Muscle layer of duodenum (tissue), 2 donors: ENCODE measurements around the gene SLC1A7.

Source experiments
- H3K27ac ChIP-seq: one replicate; pipeline ENCODE4 v1.7.0; 2013; ENCODE audit warnings: mild to moderate bottlenecking, low read length
- H3K27me3 ChIP-seq: one replicate; pipeline ENCODE4 v1.7.0; 2013; ENCODE audit warnings: low read depth, mild to moderate bottlenecking, control low read depth, low read length
- H3K36me3 ChIP-seq, 2 donors: one replicate each; pipeline ENCODE4 v1.7.0; 2013; ENCODE audit warnings: low read length in 2 of 2, control low read depth in 1 of 2, mild to moderate bottlenecking in 1 of 2; ENCODE audit not compliant: insufficient read depth in 2 of 2, control insufficient read depth in 1 of 2
- H3K4me1 ChIP-seq, 2 donors: one replicate each; pipeline ENCODE4 v1.7.0; 2013; ENCODE audit warnings: low read length in 2 of 2, mild to moderate bottlenecking in 2 of 2, control low read depth in 1 of 2, moderate library complexity in 1 of 2; ENCODE audit not compliant: insufficient read depth in 2 of 2, control insufficient read depth in 1 of 2
- H3K4me3 ChIP-seq, 2 donors: one replicate each; pipeline ENCODE4 v1.7.0; 2013; ENCODE audit warnings: low read length in 2 of 2, low read depth in 1 of 2, mild to moderate bottlenecking in 1 of 2
- H3K9me3 ChIP-seq, 2 donors: one replicate each; pipeline ENCODE4 v1.7.0; 2013; ENCODE audit warnings: low read length in 2 of 2, control low read depth in 1 of 2, mild to moderate bottlenecking in 1 of 2; ENCODE audit not compliant: control insufficient read depth in 1 of 2
- donor health status: healthy.

SLC1A7 gene

GRCh38 chr1:53180226-53180625 lies 37.8 kb upstream of the SLC1A7 start:
- Histone ChIP-seq H3K27me3 (no peaks in the 10 kb centered on the region), H3K4me1 (peaks cover 9 to 24% of the 10 kb centered on the region in 2 donors), H3K4me3 (no peak overlapping the region), H3K9me3 (no peaks in the 10 kb centered on the region), H3K27ac (no peak overlapping the region), H3K36me3 (no peaks in the 10 kb centered on the region)

- no peak overlapping the region for H3K27ac ChIP-seq
- H3K9me3 ChIP-seq: no peaks in the 10 kb centered on the region
These were observed 34.2 kb upstream of the SLC1A7 start for GRCh38 chr1:53176452-53177208.

DNA sequence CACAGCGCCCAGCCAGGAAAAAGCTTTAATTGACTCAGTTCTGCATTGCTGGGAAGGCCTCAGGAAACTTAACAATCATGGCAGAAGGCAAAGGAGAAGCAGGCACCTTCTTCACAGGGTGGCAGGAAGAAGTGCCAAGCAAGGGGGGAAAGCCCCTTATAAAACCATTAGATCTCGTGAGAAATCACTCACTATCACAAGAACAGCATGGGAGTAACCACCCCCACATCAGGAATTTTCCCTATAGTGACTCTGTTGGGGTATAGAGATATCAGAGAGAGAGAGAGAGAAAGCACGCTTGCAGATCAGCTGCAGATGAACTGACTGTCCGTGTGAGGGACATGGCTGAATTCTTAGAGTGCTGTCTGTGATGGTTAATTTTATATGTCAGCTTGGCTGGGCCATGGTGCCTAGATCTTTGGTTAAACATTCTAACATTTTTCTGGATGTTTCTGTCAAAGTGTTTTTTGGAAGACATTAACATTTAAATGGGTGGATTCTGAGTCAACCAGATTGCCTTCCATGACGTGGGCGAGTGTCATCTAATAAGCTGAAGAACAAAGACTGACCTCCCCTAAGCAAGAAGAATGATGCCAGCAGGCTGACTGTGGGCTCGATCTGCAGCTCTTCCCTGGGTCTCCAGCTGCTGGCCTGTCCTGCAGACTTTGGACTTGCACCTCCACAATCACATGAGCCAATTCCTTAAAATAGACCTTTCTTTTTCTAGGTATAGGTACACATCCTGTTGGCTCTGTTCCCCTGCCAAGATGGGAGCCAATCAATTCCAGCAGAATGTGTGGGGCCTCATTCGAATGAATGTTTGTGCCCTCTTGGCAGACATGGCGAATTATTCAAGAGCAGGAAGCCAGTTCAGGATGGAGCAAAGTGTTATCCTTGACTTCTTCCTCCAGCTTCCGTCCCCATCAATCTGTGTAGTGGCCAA lies 32.8 kb upstream of the SLC1A7 start:
- Histone ChIP-seq H3K27me3 (no peaks in the 10 kb centered on the region), H3K9me3 (no peaks in the 10 kb centered on the region), H3K27ac (no peak overlapping the region), H3K4me3 (no peak overlapping the region), H3K36me3 (no peaks in the 10 kb centered on the region), H3K4me1 (peaks cover 5 to 22% of the 10 kb centered on the region in 2 donors)

More at GRCh38 chr1:53176452-53177208, 34.2 kb upstream of the SLC1A7 start:
- H3K36me3 ChIP-seq: no peaks in the 10 kb centered on the region
- peaks cover 5 to 22% of the 10 kb centered on the region in 2 donors for H3K4me1 ChIP-seq
- H3K27me3 ChIP-seq: no peaks in the 10 kb centered on the region
- peak overlapping the region in 1 of 2 donors; percentile 16 for H3K4me3 ChIP-seq

GRCh38 chr1:53172426-53173128 lies 30.1 kb upstream of the SLC1A7 start:
- no peak overlapping the region for H3K27ac ChIP-seq
- no peak overlapping the region for H3K4me3 ChIP-seq
- H3K4me1 ChIP-seq: peaks cover 5 to 22% of the 10 kb centered on the region in 2 donors
- H3K36me3 ChIP-seq: no peaks in the 10 kb centered on the region
- H3K27me3 ChIP-seq: no peaks in the 10 kb centered on the region
- H3K9me3 ChIP-seq: no peaks in the 10 kb centered on the region

GRCh38 chr1:53166912-53167311 lies 24.5 kb upstream of the SLC1A7 start:
- no peaks in the 10 kb centered on the region for H3K36me3 ChIP-seq
- H3K9me3 ChIP-seq: no peaks in the 10 kb centered on the region
- H3K27ac ChIP-seq: no peak overlapping the region
- H3K4me1 ChIP-seq: peaks cover 0 to under 1% of the 10 kb centered on the region in 2 donors
- H3K27me3 ChIP-seq: no peaks in the 10 kb centered on the region
- no peak overlapping the region for H3K4me3 ChIP-seq

DNA sequence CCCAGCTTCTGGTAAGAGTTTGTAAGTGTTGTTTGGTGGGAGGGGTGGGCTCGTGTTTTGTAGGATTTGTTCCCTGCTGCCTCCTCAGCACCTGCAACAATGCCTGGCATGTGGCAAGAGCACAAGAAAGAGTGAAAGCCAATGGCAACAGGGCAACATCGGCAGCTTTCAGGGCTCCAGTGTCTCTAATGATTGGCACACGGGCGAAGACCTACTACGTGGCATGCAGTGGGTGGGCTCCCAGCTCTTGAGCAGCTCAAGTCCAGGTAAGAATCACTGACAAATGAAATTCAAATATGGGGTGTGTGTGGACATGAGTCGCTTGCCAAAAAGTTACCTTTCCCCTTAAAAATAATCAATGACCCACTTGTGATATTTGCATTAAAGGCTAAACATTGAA lies 23.9 kb upstream of the SLC1A7 start:
- Histone ChIP-seq H3K4me1 (no peaks in the 10 kb centered on the region), H3K4me3 (no peak overlapping the region), H3K27ac (no peak overlapping the region), H3K27me3 (no peaks in the 10 kb centered on the region), H3K36me3 (no peaks in the 10 kb centered on the region), H3K9me3 (no peaks in the 10 kb centered on the region)

DNA sequence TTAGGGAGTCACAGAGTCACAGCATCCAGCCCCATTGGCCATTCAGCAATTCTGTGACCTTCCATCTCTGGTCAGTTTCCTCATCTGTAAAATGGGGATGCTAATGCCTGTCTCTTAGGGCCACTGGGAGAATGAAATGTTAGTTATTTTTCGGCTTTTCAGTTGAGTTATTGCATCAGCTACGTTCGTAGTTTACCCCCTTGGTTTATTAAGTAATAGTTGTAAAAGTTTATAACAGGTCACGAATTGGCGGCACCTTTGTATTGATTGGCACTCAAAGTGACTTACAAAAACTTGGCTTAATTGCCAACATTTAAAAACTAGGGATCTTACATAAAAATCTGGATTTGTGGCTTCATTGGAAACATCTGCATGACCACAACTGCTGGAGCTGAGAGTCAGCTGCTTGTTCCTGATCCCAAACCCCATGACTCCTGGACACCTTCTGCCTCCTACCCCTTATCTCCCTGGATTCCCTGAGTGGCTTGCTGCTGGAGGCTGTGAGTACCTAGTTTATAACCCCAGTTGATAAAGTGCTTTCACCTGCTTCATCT lies 23.0 kb upstream of the SLC1A7 start:
- no peak overlapping the region for H3K27ac ChIP-seq
- no peaks in the 10 kb centered on the region for H3K36me3 ChIP-seq
- no peaks in the 10 kb centered on the region for H3K4me1 ChIP-seq
- H3K9me3 ChIP-seq: no peaks in the 10 kb centered on the region
- no peak overlapping the region for H3K4me3 ChIP-seq
- no peaks in the 10 kb centered on the region for H3K27me3 ChIP-seq

- no peaks in the 10 kb centered on the region for H3K9me3 ChIP-seq
- no peaks in the 10 kb centered on the region for H3K27me3 ChIP-seq
- no peak overlapping the region for H3K27ac ChIP-seq
- no peaks in the 10 kb centered on the region for H3K36me3 ChIP-seq
- no peaks in the 10 kb centered on the region for H3K4me1 ChIP-seq
- H3K4me3 ChIP-seq: no peak overlapping the region
These were observed 20.9 kb upstream of the SLC1A7 start for GRCh38 chr1:53163291-53163768.

- Histone ChIP-seq H3K4me3 (no peak overlapping the region), H3K4me1 (no peaks in the 10 kb centered on the region), H3K9me3 (no peaks in the 10 kb centered on the region), H3K36me3 (no peaks in the 10 kb centered on the region), H3K27ac (no peak overlapping the region), H3K27me3 (no peaks in the 10 kb centered on the region)
These were observed 20.2 kb upstream of the SLC1A7 start for GRCh38 chr1:53162621-53163020.

GRCh38 chr1:53160924-53161378 lies 18.5 kb upstream of the SLC1A7 start:
- Histone ChIP-seq H3K9me3 (no peaks in the 10 kb centered on the region), H3K36me3 (no peaks in the 10 kb centered on the region), H3K27ac (no peak overlapping the region)

More at GRCh38 chr1:53160924-53161378, 18.5 kb upstream of the SLC1A7 start:
- H3K4me3 ChIP-seq: no peak overlapping the region
- H3K27me3 ChIP-seq: no peaks in the 10 kb centered on the region
- H3K4me1 ChIP-seq: no peaks in the 10 kb centered on the region
